NT2/D1 (cell line): ENCODE results near the gene MYLK.

Experiments
- YY1 ChIP-seq: IDR thresholded peaks from 2 replicates; pipeline ENCODE4 v1.6.1; 2011; ENCODE audit not compliant: insufficient read length, insufficient read depth
- ZNF274 ChIP-seq: IDR thresholded peaks from 2 replicates; pipeline ENCODE4 v1.6.1; 2011; ENCODE audit warnings: mild to moderate bottlenecking, low read depth, low read length

- no peak for TF ChIP-seq YY1
- TF ChIP-seq ZNF274: no peak
Observed at GRCh38 chr3:123623346-123623880, 260.7 kb downstream of the MYLK start.
